ENCODE data around the gene MYO19. TPM values are rescaled to one million over a fixed set of nuclear protein-coding genes. Genes with fewer than 3 reads are reported as not detected.
A peak's percentile ranks its signal among the peaks of the same experiment; 100 is the strongest.

Gene MYO19
- total RNA-seq, 1 experiment from 2014 or later = 144 TPM

DNA sequence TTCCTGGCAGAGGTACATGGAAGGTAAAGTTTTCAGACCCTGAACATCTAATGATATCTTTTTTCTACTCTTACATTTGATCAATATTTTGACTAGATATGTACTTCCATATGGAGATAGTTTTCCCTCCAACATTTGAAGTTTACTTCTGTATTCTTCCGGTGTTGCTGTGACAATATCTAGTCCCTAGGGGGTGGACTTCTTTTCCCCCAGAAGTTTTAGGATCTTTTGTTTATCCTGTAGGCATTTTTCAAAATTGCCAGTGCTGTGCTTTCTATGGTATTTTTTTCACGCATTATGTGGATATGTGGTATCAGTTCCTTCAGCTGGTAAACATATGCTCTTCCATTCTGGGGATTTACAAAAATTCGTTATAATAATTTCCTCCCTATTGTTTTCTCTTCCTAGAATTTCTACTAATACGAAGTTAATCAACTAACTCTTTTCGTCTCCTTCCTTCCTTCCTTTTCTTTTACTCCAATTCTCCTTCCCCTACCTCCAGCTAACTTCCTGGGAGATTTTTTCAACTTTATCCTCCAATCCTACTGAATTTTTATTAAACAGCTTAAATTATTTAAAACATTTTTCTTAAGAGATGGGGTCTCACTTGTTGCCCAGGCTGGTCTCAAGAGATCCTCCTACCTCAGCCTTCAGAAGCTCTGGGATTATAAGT is 74.3 kb downstream of the MYO19 start:
- no peaks in the 10 kb centered on the region for H3K79me2 ChIP-seq (ENCODE audit: insufficient read depth, low read length)
- no peak overlapping the region for H4K5ac ChIP-seq (ENCODE audit: insufficient read length, low read depth, low read length)
- Mint-ChIP-seq H3K27ac (no peak overlapping the region), H3K27me3 (ENCODE audit: low read depth) (peaks cover 39% of the 10 kb centered on the region), H3K4me1 (peaks cover 6 to 8% of the 10 kb centered on the region in 2 experiments; a peak in 3 of 4 replicates), H3K9me3 (no peaks in the 10 kb centered on the region; a peak in 1 of 5 replicates), H3K4me3 (no peak overlapping the region), H3K36me3 (ENCODE audit: insufficient read depth in 1 of 3, low read depth in 3 of 3) (no peaks in the 10 kb centered on the region)
- H3K4me2 ChIP-seq (ENCODE audit: insufficient read depth, insufficient read length, low read length) = no peak overlapping the region
- no peaks in the 10 kb centered on the region; the same call in 1 of the 2 replicates for H3K27me3 ChIP-seq (ENCODE audit: insufficient read depth, low read length)
- H3K79me1 ChIP-seq (ENCODE audit: insufficient read depth, low read depth, low read length, poor library complexity, severe bottlenecking) = no peaks in the 10 kb centered on the region
- H3K18ac ChIP-seq (ENCODE audit: insufficient read length, low read depth, low read length) = no peak overlapping the region
- H3K9me3 ChIP-seq (ENCODE audit: control insufficient read depth, low read depth, low read length) = no peaks in the 10 kb centered on the region
- no peak overlapping the region for H3K56ac ChIP-seq (ENCODE audit: insufficient read length, low read depth, low read length)
- H3K4me1 ChIP-seq (ENCODE audit: insufficient read depth, low read length) = no peaks in the 10 kb centered on the region
- WGBS (ENCODE audit: extremely low coverage, insufficient read length, low lambda C conversion rate) = 100% methylated on average over 2 of the region's 5 CpGs
- H3K27ac ChIP-seq (ENCODE audit: insufficient read length, low read depth, low read length) = no peak overlapping the region
- no peak overlapping the region for H2BK12ac ChIP-seq (ENCODE audit: insufficient read length, low read depth, low read length)
- H3K9ac ChIP-seq (ENCODE audit: extremely low read depth, insufficient read length, low read length) = no peak overlapping the region
- no peak overlapping the region for H2BK5ac ChIP-seq (ENCODE audit: insufficient read length, low read length)
- H3K4ac ChIP-seq (ENCODE audit: low read depth, low read length) = no peak overlapping the region
- no peak overlapping the region for H2BK20ac ChIP-seq (ENCODE audit: low read depth, low read length, poor library complexity, severe bottlenecking)
- H2AFZ ChIP-seq (ENCODE audit: low read length) = no peak overlapping the region
- H4K20me1 ChIP-seq (ENCODE audit: control insufficient read depth, insufficient read depth, insufficient read length) = no peaks in the 10 kb centered on the region
- H2BK120ac ChIP-seq (ENCODE audit: low read depth, low read length, poor library complexity, severe bottlenecking) = no peak overlapping the region
- no peak overlapping the region for H2BK15ac ChIP-seq (ENCODE audit: low read depth, low read length)
- no peak overlapping the region for H3K14ac ChIP-seq (ENCODE audit: insufficient read depth, low read length)
- no peak overlapping the region for H3K23ac ChIP-seq (ENCODE audit: insufficient read length, low read depth, low read length)
- no peak overlapping the region for H4K8ac ChIP-seq (replicated peaks; ENCODE audit: insufficient read length, low read depth, low read length)
- DNase-seq = no peak
- H3T11ph ChIP-seq (ENCODE audit: low read length) = no peak overlapping the region
- TF ChIP-seq, protein P1, sequence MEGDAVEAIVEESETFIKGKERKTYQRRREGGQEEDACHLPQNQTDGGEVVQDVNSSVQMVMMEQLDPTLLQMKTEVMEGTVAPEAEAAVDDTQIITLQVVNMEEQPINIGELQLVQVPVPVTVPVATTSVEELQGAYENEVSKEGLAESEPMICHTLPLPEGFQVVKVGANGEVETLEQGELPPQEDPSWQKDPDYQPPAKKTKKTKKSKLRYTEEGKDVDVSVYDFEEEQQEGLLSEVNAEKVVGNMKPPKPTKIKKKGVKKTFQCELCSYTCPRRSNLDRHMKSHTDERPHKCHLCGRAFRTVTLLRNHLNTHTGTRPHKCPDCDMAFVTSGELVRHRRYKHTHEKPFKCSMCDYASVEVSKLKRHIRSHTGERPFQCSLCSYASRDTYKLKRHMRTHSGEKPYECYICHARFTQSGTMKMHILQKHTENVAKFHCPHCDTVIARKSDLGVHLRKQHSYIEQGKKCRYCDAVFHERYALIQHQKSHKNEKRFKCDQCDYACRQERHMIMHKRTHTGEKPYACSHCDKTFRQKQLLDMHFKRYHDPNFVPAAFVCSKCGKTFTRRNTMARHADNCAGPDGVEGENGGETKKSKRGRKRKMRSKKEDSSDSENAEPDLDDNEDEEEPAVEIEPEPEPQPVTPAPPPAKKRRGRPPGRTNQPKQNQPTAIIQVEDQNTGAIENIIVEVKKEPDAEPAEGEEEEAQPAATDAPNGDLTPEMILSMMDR (conservative IDR thresholded peaks at IDR 0.05) = peak; percentile 10; the same call in 2 of the 3 replicates
- H3K23me2 ChIP-seq (ENCODE audit: insufficient read length, low read depth, low read length, poor library complexity, severe bottlenecking) = no peaks in the 10 kb centered on the region
- no peak overlapping the region for H2AK5ac ChIP-seq (ENCODE audit: insufficient read length, low read length)
- no peak overlapping the region for H4K91ac ChIP-seq (ENCODE audit: insufficient read length, low read depth, low read length)
